Adipose tissue (tissue), 3 donors: ENCODE results near the gene DDAH2. TPM values are rescaled to one million over a fixed set of nuclear protein-coding genes. Genes with fewer than 3 reads are reported as not detected.

Experiments
- H3K27ac ChIP-seq: one replicate; pipeline ENCODE4 v1.5.1; 2013; ENCODE audit warnings: low read depth, low read length
- WGBS, 3 donors: extraction: QIAGEN DNeasy Blood & Tissue Kit; methylation state at CpG; one replicate each; pipeline ENCODE4 v1.1.7; 2013; 5-methylcytosine and 5-hydroxymethylcytosine counted together
- polyA plus RNA-seq, 3 donors: library from polyadenylated mRNA; stranded (reverse); fragments of 200-250 nt; gene quantifications; one replicate each; pipeline ENCODE4 v1.2.3, GENCODE V29; 2013
- donor health status: healthy with polysubstance abuse.
- donor health status: Bipolar disorder and iron deficiency.
- donor health status: healthy.

DDAH2 gene
- polyA plus RNA-seq, 3 donors: 21.9 to 213 (median 122) TPM

GRCh38 chr6:31681135-31681671 lies 47.9 kb downstream of the DDAH2 start:
- WGBS, 3 donors: 0 to 1% (median 1%) methylated on average over 36 to 40 of the region's 40 CpGs
- no peak overlapping the region for H3K27ac ChIP-seq

- no peak within 1 kb of the TSS for H3K27ac ChIP-seq
- WGBS, 3 donors: 12 to 14% (median 13%) methylated on average over 17 of the region's 17 CpGs
Observed at GRCh38 chr6:31680226-31681134, 48.6 kb downstream of the DDAH2 start, which contains the start of gene LY6G5C. LY6G5C (minus strand) TSS chr6:31681067; CDS start chr6:31680373, 694 bp downstream.

GRCh38 chr6:31677955-31678354 lies 51.1 kb downstream of the DDAH2 start:
- WGBS, 3 donors: 73 to 75% (median 74%) methylated on average over 8 of the region's 8 CpGs
- no peak overlapping the region for H3K27ac ChIP-seq

Other genes with a start within 250 kb of the DDAH2 start
- gene MICB, start 231.2 kb downstream of the DDAH2 start, polyA plus RNA-seq: 1 to 10 TPM in 1 of 3 donors, under 1 TPM in 2; 0.53 to 3.3 (median 0.95) TPM
- gene MCCD1, start 200.3 kb downstream of the DDAH2 start, polyA plus RNA-seq: not detected
- 100 to 1,000 TPM; 315 to 359 (median 351) TPM for gene DDX39B, start 187.3 kb downstream of the DDAH2 start, polyA plus RNA-seq
- gene ATP6V1G2, start 182.7 kb downstream of the DDAH2 start, polyA plus RNA-seq: 1 to 10 TPM in 1 of 3 donors, under 1 TPM in 2; 0.48 to 1.8 (median 0.81) TPM
- 10 to 100 TPM; 21.5 to 40.3 (median 25.0) TPM for gene NFKBIL1, start 181.7 kb downstream of the DDAH2 start, polyA plus RNA-seq
- under 1 TPM in 2 of 3 donors, not detected in 1; 0.08 to 0.21 TPM for gene LTA, start 157.0 kb downstream of the DDAH2 start, polyA plus RNA-seq
- 1 to 10 TPM in 1 of 3 donors, under 1 TPM in 2; 0.16 to 1.1 (median 0.56) TPM for gene TNF, start 153.7 kb downstream of the DDAH2 start, polyA plus RNA-seq
- 1 to 10 TPM; 1.9 to 6.7 (median 5.3) TPM for gene LTB, start 146.9 kb downstream of the DDAH2 start, polyA plus RNA-seq
- gene LST1, start 143.0 kb downstream of the DDAH2 start, polyA plus RNA-seq: 10 to 100 TPM in 2 of 3 donors, 1 to 10 TPM in 1; 3.1 to 41.1 (median 32.1) TPM
- under 1 TPM in 2 of 3 donors, not detected in 1; 0.14 to 0.39 TPM for gene NCR3, start 136.3 kb downstream of the DDAH2 start, polyA plus RNA-seq
- 100 to 1,000 TPM in 1 of 3 donors, 10 to 100 TPM in 1, 1 to 10 TPM in 1; 7.9 to 180 (median 63.1) TPM for gene AIF1, start 114.1 kb downstream of the DDAH2 start, polyA plus RNA-seq
- gene PRRC2A, start 108.6 kb downstream of the DDAH2 start, polyA plus RNA-seq: 100 to 1,000 TPM in 2 of 3 donors, 10 to 100 TPM in 1; 47.8 to 112 (median 110) TPM
- gene BAG6, start 76.6 kb downstream of the DDAH2 start, polyA plus RNA-seq: 100 to 1,000 TPM; 109 to 202 (median 189) TPM
- gene APOM, start 73.4 kb downstream of the DDAH2 start, polyA plus RNA-seq: 1 to 10 TPM; 2.0 to 6.5 (median 3.6) TPM
- 10 to 100 TPM in 2 of 3 donors, 1 to 10 TPM in 1; 8.8 to 17.0 (median 14.1) TPM for gene C6orf47, start 68.5 kb downstream of the DDAH2 start, polyA plus RNA-seq
- 10 to 100 TPM in 2 of 3 donors, 1 to 10 TPM in 1; 9.7 to 16.6 (median 14.0) TPM for gene GPANK1, start 64.3 kb downstream of the DDAH2 start, polyA plus RNA-seq
- gene CSNK2B, start 63.2 kb downstream of the DDAH2 start, polyA plus RNA-seq: 100 to 1,000 TPM; 103 to 186 (median 172) TPM
- gene LY6G5B, start 59.3 kb downstream of the DDAH2 start, polyA plus RNA-seq: 1 to 10 TPM; 4.2 to 9.8 (median 4.8) TPM
- 1 to 10 TPM; 1.2 to 3.5 (median 2.4) TPM for gene LY6G5C, start 48.2 kb downstream of the DDAH2 start, polyA plus RNA-seq
- gene ABHD16A, start 26.0 kb downstream of the DDAH2 start, polyA plus RNA-seq: 10 to 100 TPM; 28.5 to 39.8 (median 30.5) TPM
- gene LY6G6F, start 22.4 kb downstream of the DDAH2 start, polyA plus RNA-seq: under 1 TPM in 1 of 3 donors, not detected in 2; 0.45 TPM
- not detected for gene LY6G6D, start 14.0 kb downstream of the DDAH2 start, polyA plus RNA-seq
- gene LY6G6C, start 7.6 kb downstream of the DDAH2 start, polyA plus RNA-seq: under 1 TPM in 1 of 3 donors, not detected in 2; 0.16 TPM
- under 1 TPM in 2 of 3 donors, not detected in 1; 0.06 to 0.22 TPM for gene MPIG6B, start 5.9 kb downstream of the DDAH2 start, polyA plus RNA-seq
- 100 to 1,000 TPM; 140 to 335 (median 301) TPM for gene CLIC1, start 7.2 kb upstream of the DDAH2 start, polyA plus RNA-seq
- gene MSH5, start 10.7 kb upstream of the DDAH2 start, polyA plus RNA-seq: 1 to 10 TPM; 2.4 to 4.4 (median 3.9) TPM
- 1 to 10 TPM in 1 of 3 donors, under 1 TPM in 1, not detected in 1; 0.51 to 1.4 TPM for gene SAPCD1, start 33.4 kb upstream of the DDAH2 start, polyA plus RNA-seq
- gene VWA7, start 48.0 kb upstream of the DDAH2 start, polyA plus RNA-seq: 1 to 10 TPM in 1 of 3 donors, under 1 TPM in 1, not detected in 1; 0.61 to 2.1 TPM
- gene VARS1, start 66.5 kb upstream of the DDAH2 start, polyA plus RNA-seq: 10 to 100 TPM; 24.2 to 38.6 (median 29.1) TPM
- gene LSM2, start 77.7 kb upstream of the DDAH2 start, polyA plus RNA-seq: 10 to 100 TPM; 29.7 to 55.0 (median 38.1) TPM
- 1 to 10 TPM in 1 of 3 donors, under 1 TPM in 2; 0.59 to 1.0 (median 0.80) TPM for gene HSPA1L, start 86.0 kb upstream of the DDAH2 start, polyA plus RNA-seq
- 100 to 1,000 TPM in 1 of 3 donors, 10 to 100 TPM in 2; 32.5 to 514 (median 76.3) TPM for gene HSPA1A, start 86.2 kb upstream of the DDAH2 start, polyA plus RNA-seq
- gene HSPA1B, start 98.4 kb upstream of the DDAH2 start, polyA plus RNA-seq: 100 to 1,000 TPM in 1 of 3 donors, 10 to 100 TPM in 2; 40.9 to 501 (median 47.1) TPM
- 10 to 100 TPM; 26.2 to 33.8 (median 31.5) TPM for gene NEU1, start 133.5 kb upstream of the DDAH2 start, polyA plus RNA-seq
- 1 to 10 TPM; 1.3 to 8.1 (median 6.2) TPM for gene SLC44A4, start 149.7 kb upstream of the DDAH2 start, polyA plus RNA-seq
- gene EHMT2, start 168.4 kb upstream of the DDAH2 start, polyA plus RNA-seq: 10 to 100 TPM; 20.1 to 35.8 (median 23.0) TPM
- 1 to 10 TPM; 1.7 to 5.2 (median 2.2) TPM for gene ZBTB12, start 172.8 kb upstream of the DDAH2 start, polyA plus RNA-seq
- 10 to 100 TPM in 2 of 3 donors, 1 to 10 TPM in 1; 1.6 to 20.4 (median 18.2) TPM for gene C2, start 198.4 kb upstream of the DDAH2 start, polyA plus RNA-seq
- gene CFB, start 216.8 kb upstream of the DDAH2 start, polyA plus RNA-seq: 100 to 1,000 TPM in 1 of 3 donors, 10 to 100 TPM in 2; 23.8 to 211 (median 49.8) TPM
- 10 to 100 TPM; 38.8 to 60.8 (median 53.2) TPM for gene NELFE, start 229.7 kb upstream of the DDAH2 start, polyA plus RNA-seq
- gene SKIC2, start 229.9 kb upstream of the DDAH2 start, polyA plus RNA-seq: 10 to 100 TPM; 28.7 to 62.6 (median 59.6) TPM
- gene DXO, start 242.8 kb upstream of the DDAH2 start, polyA plus RNA-seq: 10 to 100 TPM; 10.4 to 20.8 (median 15.8) TPM